ENCODE measurements around the gene LHFPL3.

DNA sequence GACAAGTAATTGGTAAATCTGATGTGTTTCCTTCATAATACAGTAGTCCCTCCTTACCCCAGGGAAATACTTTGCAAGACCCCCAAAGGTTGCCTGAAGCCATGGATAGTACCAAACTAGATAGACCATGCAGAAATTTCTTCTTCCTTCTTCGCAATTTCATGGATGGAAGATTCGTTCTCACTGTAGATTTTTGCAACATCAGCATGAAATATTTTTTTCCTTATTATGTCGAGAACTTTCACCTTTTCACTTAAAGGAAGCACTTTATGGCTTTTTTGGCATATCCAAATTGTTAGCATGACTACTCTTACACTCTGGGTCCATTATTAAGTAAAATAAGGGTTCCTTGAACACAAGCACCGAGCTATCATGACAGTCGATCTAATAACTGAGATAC lies 333.2 kb downstream of the LHFPL3 start:
- TF ChIP-seq, protein P1, sequence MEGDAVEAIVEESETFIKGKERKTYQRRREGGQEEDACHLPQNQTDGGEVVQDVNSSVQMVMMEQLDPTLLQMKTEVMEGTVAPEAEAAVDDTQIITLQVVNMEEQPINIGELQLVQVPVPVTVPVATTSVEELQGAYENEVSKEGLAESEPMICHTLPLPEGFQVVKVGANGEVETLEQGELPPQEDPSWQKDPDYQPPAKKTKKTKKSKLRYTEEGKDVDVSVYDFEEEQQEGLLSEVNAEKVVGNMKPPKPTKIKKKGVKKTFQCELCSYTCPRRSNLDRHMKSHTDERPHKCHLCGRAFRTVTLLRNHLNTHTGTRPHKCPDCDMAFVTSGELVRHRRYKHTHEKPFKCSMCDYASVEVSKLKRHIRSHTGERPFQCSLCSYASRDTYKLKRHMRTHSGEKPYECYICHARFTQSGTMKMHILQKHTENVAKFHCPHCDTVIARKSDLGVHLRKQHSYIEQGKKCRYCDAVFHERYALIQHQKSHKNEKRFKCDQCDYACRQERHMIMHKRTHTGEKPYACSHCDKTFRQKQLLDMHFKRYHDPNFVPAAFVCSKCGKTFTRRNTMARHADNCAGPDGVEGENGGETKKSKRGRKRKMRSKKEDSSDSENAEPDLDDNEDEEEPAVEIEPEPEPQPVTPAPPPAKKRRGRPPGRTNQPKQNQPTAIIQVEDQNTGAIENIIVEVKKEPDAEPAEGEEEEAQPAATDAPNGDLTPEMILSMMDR (IDR thresholded peaks at IDR 0.05): no peak
- TF ChIP-seq POLR2A (IDR thresholded peaks at IDR 0.05) (no peak), EP300 (IDR thresholded peaks at IDR 0.05) (no peak)
